ENCODE measurements around the gene MEF2D.

Gene MEF2D

DNA sequence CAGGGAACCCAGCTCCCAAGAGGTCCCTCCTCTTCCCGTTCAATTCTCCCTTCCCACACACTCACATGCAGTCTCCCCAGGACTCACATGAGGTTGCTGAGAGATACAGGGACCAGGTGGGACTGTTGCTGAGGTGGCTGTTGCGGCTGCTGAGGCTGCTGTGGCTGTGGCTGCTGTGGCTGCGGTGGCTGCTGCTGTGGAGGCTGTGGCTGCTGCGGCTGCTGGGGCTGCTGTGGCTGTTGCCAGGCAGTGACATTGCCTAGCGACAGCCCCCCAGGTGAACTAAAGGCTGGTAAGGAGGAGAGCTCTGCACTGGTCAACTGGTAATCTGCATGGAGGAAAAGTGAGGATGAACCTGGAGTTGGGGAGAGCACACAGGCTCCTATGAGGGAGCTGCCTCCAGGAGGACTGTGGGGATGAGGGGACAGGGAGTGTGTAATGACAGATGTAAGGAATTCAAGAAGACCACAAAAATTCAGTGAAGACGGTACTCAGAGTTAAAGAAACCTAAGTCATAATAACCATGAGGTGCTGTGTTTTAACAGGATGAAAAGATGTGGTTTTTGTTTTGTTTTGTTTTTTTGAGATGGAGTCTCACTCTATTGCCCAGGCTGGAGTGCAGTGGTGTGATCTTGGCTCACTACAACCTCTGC is 31.8 kb downstream of the MEF2D start:
- Mint-ChIP-seq H3K27me3 (no peaks in the 10 kb centered on the region), H3K27ac (peak overlapping the region; percentile 75), H3K36me3 (peaks cover 36% of the 10 kb centered on the region), H3K4me3 (no peak overlapping the region), H3K4me1 (peaks cover 14% of the 10 kb centered on the region), H3K9me3 (no peaks in the 10 kb centered on the region)
- no peak for ATAC-seq (ENCODE audit: low read depth)
- no peak for DNase-seq (ENCODE audit: low spot score in 2 of 2)

DNA sequence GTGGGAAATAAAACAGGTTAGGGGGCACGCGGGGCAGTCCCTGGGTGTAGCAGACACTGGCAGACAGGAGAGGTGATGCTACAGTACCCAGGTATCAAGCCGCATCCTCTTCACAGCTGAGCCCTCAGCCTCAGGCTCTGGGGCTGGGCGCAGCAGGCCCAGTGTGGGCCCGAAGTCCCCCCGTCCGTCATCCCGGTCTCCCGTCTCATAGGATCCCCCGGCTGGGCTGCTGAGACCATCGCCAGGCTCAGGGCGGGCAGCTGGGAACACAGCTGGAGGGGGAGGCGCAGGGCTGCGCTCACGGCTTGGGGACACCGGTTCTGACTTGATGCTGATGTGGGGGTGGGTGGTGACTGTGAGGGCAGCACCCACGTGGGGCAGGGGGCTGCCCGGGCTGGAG is 32.7 kb downstream of the MEF2D start:
- no peak for ATAC-seq (ENCODE audit: low read depth)
- Mint-ChIP-seq H3K4me1 (peaks cover 14% of the 10 kb centered on the region), H3K9me3 (no peaks in the 10 kb centered on the region), H3K4me3 (no peak overlapping the region), H3K27me3 (no peaks in the 10 kb centered on the region), H3K36me3 (peaks cover 33% of the 10 kb centered on the region), H3K27ac (peak overlapping the region; percentile 75)
- no peak for DNase-seq (ENCODE audit: low spot score in 2 of 2)

DNA sequence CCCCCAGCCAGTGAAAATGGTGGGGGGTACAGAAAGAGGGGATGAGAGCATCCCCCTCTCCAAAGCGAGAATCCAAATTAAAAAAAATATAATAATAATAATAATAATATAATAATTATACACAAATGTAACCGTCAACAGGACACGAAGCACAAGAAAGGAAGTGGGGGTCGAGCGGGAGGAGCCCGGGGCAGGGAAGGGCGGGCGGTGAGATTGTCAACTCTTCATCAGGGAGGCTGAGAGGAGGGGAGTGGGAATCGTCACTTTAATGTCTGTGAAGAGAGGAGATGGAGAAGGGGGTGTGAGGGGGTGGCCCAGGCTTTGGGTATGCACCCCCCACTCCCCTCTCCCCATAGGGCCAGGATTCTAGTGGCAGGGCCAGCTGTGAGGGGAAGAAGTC is 33.2 kb downstream of the MEF2D start:
- Mint-ChIP-seq H3K4me3 (no peak overlapping the region), H3K27ac (peak overlapping the region; percentile 75), H3K36me3 (peaks cover 33% of the 10 kb centered on the region)

DNA sequence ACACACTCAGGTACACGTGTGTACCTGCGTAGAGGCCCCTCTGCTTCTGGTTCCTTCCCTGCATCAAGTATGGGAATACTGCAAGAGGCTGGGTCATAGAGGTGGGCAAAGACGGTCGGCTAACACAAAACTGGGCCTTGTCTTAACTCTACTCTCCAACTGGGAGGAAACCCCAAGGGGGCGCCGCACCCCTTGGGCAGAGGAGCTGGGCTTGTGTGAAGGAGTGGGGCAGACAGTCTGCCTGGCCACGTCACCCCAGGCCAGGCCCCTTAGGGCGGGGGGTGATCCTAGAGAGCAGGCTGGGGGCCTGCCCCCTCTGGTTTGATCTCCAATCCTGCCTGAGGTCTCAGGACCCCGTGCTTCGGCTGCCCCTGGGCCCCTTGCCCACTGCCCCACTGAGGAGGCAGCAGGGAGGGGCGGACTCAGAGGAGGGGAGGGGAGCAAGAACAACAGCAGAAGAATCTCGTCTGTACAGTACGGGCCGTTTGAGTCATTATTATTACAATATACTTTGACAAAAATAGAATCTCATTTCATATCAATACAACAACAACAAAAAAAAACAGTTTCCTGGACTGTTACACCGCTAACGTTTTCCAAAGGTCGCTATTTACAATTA is 34.7 kb downstream of the MEF2D start:
- Mint-ChIP-seq H3K27ac (peak overlapping the region; percentile 86), H3K4me3 (no peak overlapping the region), H3K9me3 (no peaks in the 10 kb centered on the region), H3K27me3 (no peaks in the 10 kb centered on the region), H3K36me3 (peaks cover 30% of the 10 kb centered on the region), H3K4me1 (peaks cover 18% of the 10 kb centered on the region)
- DNase-seq (ENCODE audit: low spot score in 2 of 2) = no peak
- ATAC-seq (ENCODE audit: low read depth) = peak; percentile 19

More for the DNA sequence above, 33.2 kb downstream of the MEF2D start:
- peaks cover 14% of the 10 kb centered on the region for H3K4me1 Mint-ChIP-seq
- H3K27me3 Mint-ChIP-seq = no peaks in the 10 kb centered on the region
- H3K9me3 Mint-ChIP-seq = no peaks in the 10 kb centered on the region
- DNase-seq (ENCODE audit: low spot score in 2 of 2) = no peak
- ATAC-seq (ENCODE audit: low read depth) = no peak

DNA sequence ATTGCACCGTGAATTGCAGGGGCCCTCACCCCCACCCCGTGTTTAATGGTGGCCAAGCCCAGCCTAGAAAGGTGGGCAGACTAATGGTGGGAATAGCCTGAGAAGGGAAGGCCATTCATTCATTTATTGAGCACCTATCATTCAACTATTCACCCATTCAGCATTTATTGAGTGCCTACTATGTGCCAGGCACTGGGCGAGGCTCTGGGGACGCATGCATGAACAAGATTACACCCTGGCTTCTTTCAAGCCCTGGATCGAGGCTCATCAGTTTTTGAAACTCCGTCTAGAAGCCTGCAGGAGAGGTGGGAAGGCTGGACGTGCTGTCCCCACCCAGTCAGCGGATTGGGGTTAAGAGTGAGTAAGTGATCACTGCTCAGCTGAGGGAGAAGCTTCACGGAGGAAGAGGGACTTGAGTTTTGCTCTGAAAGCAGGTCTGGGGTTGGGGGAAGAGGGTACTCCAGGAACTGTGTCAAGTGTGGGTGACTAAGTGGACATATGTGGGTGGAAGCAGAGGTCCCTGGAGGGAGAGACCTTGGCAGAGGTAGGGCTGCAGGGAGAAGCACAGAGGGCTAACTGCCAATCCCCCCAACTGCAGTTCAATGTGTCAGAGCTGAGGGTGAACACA is 35.6 kb downstream of the MEF2D start:
- H3K4me3 Mint-ChIP-seq = no peak overlapping the region
- no peak for DNase-seq (ENCODE audit: low spot score in 2 of 2)
- peak overlapping the region; percentile 86 for H3K27ac Mint-ChIP-seq

DNA sequence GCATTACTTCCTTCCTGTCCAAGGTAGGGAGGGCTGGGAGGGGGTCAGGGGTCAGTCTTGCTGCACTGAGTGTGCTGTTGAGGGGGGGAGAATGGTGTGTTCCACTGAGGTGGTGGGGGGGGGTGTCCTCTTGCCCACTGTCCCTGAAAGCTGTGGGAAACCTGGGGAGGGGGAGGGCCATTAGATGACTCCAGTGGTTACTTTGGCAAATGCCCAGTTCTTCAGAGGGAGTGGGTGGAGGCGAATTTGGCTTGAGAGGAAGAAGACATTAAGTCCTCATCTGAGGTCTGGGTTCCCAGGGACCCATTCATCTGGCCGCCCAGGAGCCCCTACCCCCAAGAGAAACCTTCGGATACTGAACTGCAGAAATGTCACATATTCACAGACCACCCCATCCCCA is 36.2 kb downstream of the MEF2D start:
- ATAC-seq (ENCODE audit: low read depth) (no peak), DNase-seq (ENCODE audit: low spot score in 2 of 2) (no peak)
- Mint-ChIP-seq H3K4me3 (no peak overlapping the region), H3K27ac (peak overlapping the region; percentile 86), H3K4me1 (peaks cover 18% of the 10 kb centered on the region), H3K9me3 (no peaks in the 10 kb centered on the region), H3K36me3 (peaks cover 30% of the 10 kb centered on the region), H3K27me3 (no peaks in the 10 kb centered on the region)

More for the DNA sequence above, 35.6 kb downstream of the MEF2D start:
- no peaks in the 10 kb centered on the region for H3K9me3 Mint-ChIP-seq
- H3K4me1 Mint-ChIP-seq = peaks cover 18% of the 10 kb centered on the region
- peaks cover 30% of the 10 kb centered on the region for H3K36me3 Mint-ChIP-seq
- ATAC-seq (ENCODE audit: low read depth) = no peak
- H3K27me3 Mint-ChIP-seq = no peaks in the 10 kb centered on the region

DNA sequence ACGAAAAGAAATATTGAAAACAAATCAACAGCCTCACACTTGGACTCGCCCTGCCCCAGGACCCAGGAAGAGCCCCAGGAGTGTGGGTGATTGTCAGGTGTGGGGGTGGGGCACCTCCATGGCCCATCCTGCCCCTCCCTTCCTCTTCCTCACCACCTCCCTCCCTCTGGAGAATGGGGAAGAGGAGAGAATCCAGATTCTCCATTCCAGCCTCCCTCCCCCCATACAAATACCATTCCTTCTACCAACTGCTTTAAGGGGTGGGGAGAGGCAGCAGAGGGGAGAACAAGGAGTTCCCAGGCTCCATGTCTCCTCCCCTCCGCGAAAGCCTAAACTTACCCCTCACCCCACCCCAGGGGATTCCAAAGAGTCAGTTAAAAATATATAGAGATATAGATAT is 36.7 kb downstream of the MEF2D start:
- H3K9me3 Mint-ChIP-seq = no peaks in the 10 kb centered on the region
- ATAC-seq (ENCODE audit: low read depth) (no peak), DNase-seq (ENCODE audit: low spot score in 2 of 2) (no peak)
- no peaks in the 10 kb centered on the region for H3K27me3 Mint-ChIP-seq
- H3K4me3 Mint-ChIP-seq = no peak overlapping the region
- peak overlapping the region; percentile 73 for H3K27ac Mint-ChIP-seq
- peaks cover 28% of the 10 kb centered on the region for H3K36me3 Mint-ChIP-seq
- peaks cover 18% of the 10 kb centered on the region for H3K4me1 Mint-ChIP-seq

DNA sequence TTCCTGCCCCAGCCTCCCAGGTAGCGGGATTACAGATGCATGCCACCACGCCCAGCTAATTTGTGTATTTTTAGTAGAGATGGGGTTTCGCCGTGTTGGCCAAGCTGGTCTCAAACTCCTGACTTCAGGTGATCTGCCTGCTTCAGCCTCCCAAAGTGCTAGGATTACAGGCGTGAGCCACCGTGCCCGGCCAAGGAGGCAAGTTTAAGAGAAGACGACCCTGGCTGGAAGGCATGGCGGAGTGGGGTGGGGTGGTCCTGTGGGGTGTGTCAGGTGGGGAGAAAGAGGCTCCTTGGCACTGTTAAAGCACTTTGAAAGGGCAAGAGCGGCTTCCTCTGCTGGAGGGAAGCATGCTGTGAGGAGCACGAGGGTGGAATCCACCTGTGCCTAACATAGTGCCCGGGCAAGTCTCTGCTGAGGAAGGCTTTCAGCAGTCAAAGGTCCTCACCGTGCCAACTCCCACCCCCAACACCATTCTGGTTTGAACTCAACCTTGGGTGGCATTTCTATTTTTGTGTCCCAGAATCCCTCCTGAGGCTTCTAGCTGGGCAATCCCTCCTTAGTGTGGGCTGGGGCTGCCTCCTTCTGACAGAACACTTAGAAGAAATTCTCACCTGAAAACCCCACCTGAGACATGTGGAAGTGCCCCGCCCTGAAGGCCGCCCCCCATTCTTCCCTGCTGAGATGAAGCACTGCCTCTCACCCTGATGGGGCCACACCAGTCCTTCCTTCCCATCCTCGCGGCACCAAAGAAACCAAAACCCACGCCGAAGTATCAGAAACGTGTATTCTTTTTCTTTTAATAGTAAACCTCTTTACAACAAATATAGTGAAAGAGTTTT is 37.4 kb downstream of the MEF2D start:
- ATAC-seq (ENCODE audit: low read depth) (no peak), DNase-seq (ENCODE audit: low spot score in 2 of 2) (no peak)
- H3K27ac Mint-ChIP-seq = peak overlapping the region; percentile 73
- no peak overlapping the region for H3K4me3 Mint-ChIP-seq
- peaks cover 17% of the 10 kb centered on the region for H3K4me1 Mint-ChIP-seq
- H3K9me3 Mint-ChIP-seq = no peaks in the 10 kb centered on the region
- H3K36me3 Mint-ChIP-seq = peaks cover 25% of the 10 kb centered on the region
- H3K27me3 Mint-ChIP-seq = no peaks in the 10 kb centered on the region

DNA sequence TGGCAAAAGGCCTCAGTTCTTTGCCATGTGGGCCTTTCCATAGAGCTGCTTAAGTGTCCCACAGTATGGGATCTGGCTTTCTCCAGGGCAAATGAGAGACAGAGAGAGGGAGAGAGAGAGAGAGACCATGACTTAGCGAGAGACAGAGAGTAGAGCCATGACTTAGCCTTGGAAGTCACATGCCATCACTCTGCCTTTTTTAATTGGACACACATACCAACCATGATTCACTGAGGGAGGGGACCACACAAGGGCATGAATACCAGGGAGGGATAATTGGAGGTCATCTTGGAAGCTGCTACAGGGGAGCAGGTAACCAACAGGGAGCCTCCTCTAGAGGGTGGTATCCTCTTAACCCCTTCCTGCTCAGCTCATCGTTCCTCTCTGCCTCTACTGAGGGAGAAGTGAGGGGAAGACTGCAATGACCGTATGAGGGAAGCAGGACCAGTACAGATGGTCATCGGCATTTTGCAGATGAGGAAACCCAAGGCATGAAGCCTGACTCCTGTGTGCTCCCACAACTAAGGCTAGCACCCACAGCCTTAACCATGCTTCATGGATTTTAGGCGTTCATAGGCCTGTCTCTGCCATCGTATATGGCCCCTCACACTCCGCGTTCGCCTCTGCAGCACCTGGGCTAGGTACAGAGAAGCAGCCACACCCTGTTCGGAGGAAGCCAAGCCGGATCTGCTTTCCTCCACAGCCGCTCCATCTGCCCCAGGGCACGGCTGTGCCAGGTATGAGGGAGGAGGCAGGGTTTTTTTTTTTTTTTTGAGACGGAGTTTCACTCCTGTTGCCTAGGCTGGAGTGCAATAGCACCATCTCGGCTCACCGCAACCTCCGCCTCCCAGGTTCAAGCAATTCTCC is 38.6 kb downstream of the MEF2D start:
- no peak for ATAC-seq (ENCODE audit: low read depth)
- Mint-ChIP-seq H3K9me3 (no peaks in the 10 kb centered on the region), H3K4me1 (peaks cover 17% of the 10 kb centered on the region), H3K4me3 (no peak overlapping the region), H3K27ac (peak overlapping the region; percentile 66), H3K36me3 (peaks cover 17% of the 10 kb centered on the region), H3K27me3 (no peaks in the 10 kb centered on the region)
- no peak for DNase-seq (ENCODE audit: low spot score in 2 of 2)

DNA sequence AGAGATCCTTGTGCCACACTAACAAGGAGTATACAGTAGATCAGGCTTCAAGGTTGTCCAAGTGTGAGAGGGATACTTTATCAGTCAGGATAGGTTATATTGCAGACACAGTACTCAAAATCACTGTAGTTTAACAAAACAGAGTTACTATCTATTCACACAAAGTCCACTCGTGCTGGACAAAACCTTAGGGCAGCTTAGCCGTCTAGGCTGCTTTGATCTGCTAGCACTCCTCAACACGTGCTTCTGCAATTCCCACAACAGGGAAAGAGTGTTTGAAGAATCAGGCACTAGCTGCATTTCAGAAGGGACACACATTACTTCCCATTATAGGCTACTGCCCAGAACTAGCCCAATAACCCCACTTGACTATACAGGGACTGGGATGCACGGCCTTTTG is 39.5 kb downstream of the MEF2D start:
- ATAC-seq (ENCODE audit: low read depth) = no peak
- H3K27ac Mint-ChIP-seq = peak overlapping the region; percentile 66
- no peak for DNase-seq (ENCODE audit: low spot score in 2 of 2)
- H3K27me3 Mint-ChIP-seq = no peaks in the 10 kb centered on the region
- no peak overlapping the region for H3K4me3 Mint-ChIP-seq
- H3K4me1 Mint-ChIP-seq = peaks cover 19% of the 10 kb centered on the region
- no peaks in the 10 kb centered on the region for H3K9me3 Mint-ChIP-seq
- peaks cover 10% of the 10 kb centered on the region for H3K36me3 Mint-ChIP-seq

DNA sequence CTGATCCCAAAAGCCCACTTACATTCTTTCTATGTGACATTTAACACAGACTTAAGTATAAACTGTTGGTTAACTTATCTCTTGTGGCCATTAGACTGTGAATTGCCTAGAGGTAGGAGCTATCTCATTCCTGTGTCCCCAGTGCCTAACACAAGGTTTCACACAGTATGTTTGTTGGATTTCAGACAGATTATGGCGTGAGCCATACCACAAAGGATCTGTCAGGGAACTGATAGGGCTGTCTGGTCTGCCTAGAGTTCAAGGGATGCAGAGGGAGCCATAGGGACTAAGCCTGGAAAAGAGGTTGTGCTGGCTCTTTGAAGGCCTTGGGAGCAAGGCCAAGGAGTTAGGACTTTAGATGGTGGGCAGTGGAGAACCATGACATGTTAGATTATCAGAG is 40.0 kb downstream of the MEF2D start:
- DNase-seq (ENCODE audit: low spot score in 2 of 2) = no peak
- H3K36me3 Mint-ChIP-seq = peaks cover 8% of the 10 kb centered on the region
- no peaks in the 10 kb centered on the region for H3K9me3 Mint-ChIP-seq
- H3K27ac Mint-ChIP-seq = peak overlapping the region; percentile 66
- H3K27me3 Mint-ChIP-seq = no peaks in the 10 kb centered on the region
- ATAC-seq (ENCODE audit: low read depth) = no peak
- H3K4me3 Mint-ChIP-seq = no peak overlapping the region
- peaks cover 18% of the 10 kb centered on the region for H3K4me1 Mint-ChIP-seq

DNA sequence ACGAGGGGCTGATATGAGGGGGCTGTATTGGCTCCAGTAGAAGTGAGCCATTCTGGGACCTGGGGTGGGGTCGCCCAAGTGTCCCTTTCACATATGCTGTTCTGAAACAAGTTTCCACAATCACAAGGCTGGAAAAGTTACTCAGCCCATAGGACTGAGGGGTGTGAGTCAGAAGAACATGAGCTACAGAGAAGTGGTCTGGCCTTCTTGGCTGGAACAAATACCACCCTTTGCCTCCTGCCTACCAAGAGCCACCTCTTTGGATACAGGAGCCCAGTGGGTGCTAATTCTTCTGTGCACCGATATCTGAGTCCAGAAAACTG is 42.4 kb downstream of the MEF2D start:
- Mint-ChIP-seq H3K9me3 (no peaks in the 10 kb centered on the region), H3K4me1 (peaks cover 10% of the 10 kb centered on the region), H3K27me3 (no peaks in the 10 kb centered on the region), H3K36me3 (no peaks in the 10 kb centered on the region), H3K4me3 (no peak overlapping the region), H3K27ac (no peak overlapping the region)
- ATAC-seq (ENCODE audit: low read depth) (no peak), DNase-seq (ENCODE audit: low spot score in 2 of 2) (no peak)

DNA sequence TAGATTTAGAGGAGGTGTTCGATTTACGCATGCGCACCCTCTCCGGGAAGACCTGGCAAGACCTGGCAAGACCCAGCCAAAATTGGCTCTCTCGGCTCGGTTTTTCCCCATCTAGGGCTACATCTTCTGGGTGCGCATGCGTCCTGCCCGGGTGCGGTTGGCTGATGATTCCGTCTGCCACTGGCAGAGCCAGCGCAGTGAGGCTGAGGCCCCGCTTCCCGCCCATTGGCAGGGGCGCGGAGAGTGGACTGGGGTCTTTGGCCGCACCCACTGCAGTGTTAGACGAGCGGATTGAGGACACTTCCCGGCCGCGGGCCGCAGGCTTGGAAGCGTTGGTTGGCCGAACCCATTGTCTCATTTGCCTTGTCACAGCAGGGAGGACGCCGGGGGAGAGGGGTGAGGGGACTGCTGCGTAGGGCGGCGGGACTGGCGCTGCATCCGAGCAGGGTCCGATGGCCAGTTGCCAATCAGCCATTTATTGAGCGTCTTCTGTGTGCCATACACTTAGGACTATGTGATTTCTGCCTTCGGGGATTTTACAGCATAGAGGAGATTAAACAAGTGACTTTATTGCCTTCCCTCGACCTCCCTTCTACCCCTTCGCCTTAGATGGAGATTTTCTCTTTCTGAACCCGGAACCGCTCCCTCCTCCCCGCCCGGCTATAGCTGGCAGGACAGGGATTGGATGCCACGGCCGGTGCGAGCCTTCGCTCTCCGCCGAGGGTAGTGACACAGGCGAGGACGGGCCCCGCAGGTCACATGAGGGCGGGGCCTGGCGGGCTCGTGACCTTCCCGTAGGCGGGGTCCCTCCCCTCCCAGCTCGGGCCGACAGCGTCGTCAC is 43.7 kb downstream of the MEF2D start:
- Mint-ChIP-seq H3K36me3 (no peaks in the 10 kb centered on the region), H3K4me1 (peaks cover 10% of the 10 kb centered on the region), H3K27me3 (no peaks in the 10 kb centered on the region), H3K4me3 (peak overlapping the region; percentile 91), H3K27ac (peak overlapping the region; percentile 98), H3K9me3 (no peaks in the 10 kb centered on the region)
- peak; percentile 90 to 94 for DNase-seq (ENCODE audit: low spot score in 2 of 2)
- peak; percentile 82 for ATAC-seq (ENCODE audit: low read depth)

Data from memory B cell (primary cell).